Psoas muscle (tissue), 8 donors: ENCODE measurements around the gene ADAMTS5. TPM values are rescaled to one million over a fixed set of nuclear protein-coding genes. Genes with fewer than 3 reads are reported as not detected.

Experiments used
- ATAC-seq, 4 donors: fragments of 200-7000 bp; cut with Tn5 transposase; one replicate each; pipeline ENCODE4 v1.9.1; 2020; ENCODE audit warnings: moderate library complexity in 3 of 4, mild to moderate bottlenecking in 2 of 4
- DNase-seq, 2 donors: peaks; one replicate each; pipeline ENCODE4 v3.0.0-alpha.2; 2020
- H3K27ac ChIP-seq: fragments of 200-600 bp; one replicate; pipeline ENCODE4 v1.8.0; 2022
- H3K27me3 ChIP-seq, 3 donors: fragments of 200-600 bp in 1 of 3; one replicate each; pipeline versions ENCODE4 v1.6.1 to v1.8.0; 2013 to 2022; ENCODE audit warnings: low read length in 2 of 3, mild to moderate bottlenecking in 2 of 3, moderate library complexity in 1 of 3; ENCODE audit not compliant: insufficient read depth in 3 of 3
- H3K36me3 ChIP-seq, 2 donors: fragments of 200-600 bp in 1 of 2; one replicate each; pipeline versions ENCODE4 v1.6.1 to v1.8.0; 2013 to 2022; ENCODE audit warnings: low read depth in 1 of 2, mild to moderate bottlenecking in 1 of 2, moderate library complexity in 1 of 2; ENCODE audit not compliant: insufficient read depth in 1 of 2
- H3K4me1 ChIP-seq: fragments of 200-600 bp; one replicate; pipeline ENCODE4 v1.8.0; 2022
- H3K4me3 ChIP-seq: fragments of 200-600 bp; one replicate; pipeline ENCODE4 v1.8.0; 2022; ENCODE audit warnings: mild to moderate bottlenecking
- H3K9me3 ChIP-seq: fragments of 200-600 bp; one replicate; pipeline ENCODE4 v1.8.0; 2022
- WGBS, 3 donors: extraction: QIAGEN DNeasy Blood & Tissue Kit; methylation state at CpG; one replicate each; pipeline versions ENCODE4 v1.1.6 to v1.1.7; 2013; 5-methylcytosine and 5-hydroxymethylcytosine counted together
- intact Hi-C, 2 donors: fragments of 100-400 bp; cut with DNase I; formaldehyde crosslinking; loops; one replicate each; pipeline versions ENCODE4 v1.11.0 to v1.14.2; 2022
- polyA plus RNA-seq, 3 donors: library from polyadenylated mRNA; stranded (reverse); fragments of 200-250 nt; gene quantifications; one replicate each; pipeline ENCODE4 v1.2.3, GENCODE V29; 2013
- total RNA-seq, 4 donors: library from RNA; stranded (reverse); fragmentation: NEBNext Ultra II Directional in 2 of 4; extraction: Animal tissue kit (Norgen Biotek cat#: 25700) in 2 of 4; gene quantifications; one replicate each; pipeline versions ENCODE4 v1.2.1 to v1.2.4, GENCODE V29; 2021 to 2023
- TF ChIP-seq, protein P1 (sequence below): fragments of 200-600 bp; IDR thresholded peaks from one replicate; pipeline ENCODE4 v1.8.0; 2022; ENCODE audit warnings: antibody characterized with exemption
- donor health status: healthy with polysubstance abuse.
- donor health status: DM: no; HTN: no; CAD: no; lungs with moderate emphysema.
- donor health status: Bipolar disorder and iron deficiency.
- donor health status: healthy.
- donor health status: DM: yes; HTN: yes; CAD: no.
- donor health status: DM: no; HTN: no; CAD: no.
- donor health status: DM: no; HTN: no; CAD: no.
- donor health status: DM: yes; HTN: yes; CAD: no.

The ADAMTS5 gene
- total and polyA plus RNA-seq, 7 donors: 0.60 to 4.3 (median 2.5) TPM

DNA sequence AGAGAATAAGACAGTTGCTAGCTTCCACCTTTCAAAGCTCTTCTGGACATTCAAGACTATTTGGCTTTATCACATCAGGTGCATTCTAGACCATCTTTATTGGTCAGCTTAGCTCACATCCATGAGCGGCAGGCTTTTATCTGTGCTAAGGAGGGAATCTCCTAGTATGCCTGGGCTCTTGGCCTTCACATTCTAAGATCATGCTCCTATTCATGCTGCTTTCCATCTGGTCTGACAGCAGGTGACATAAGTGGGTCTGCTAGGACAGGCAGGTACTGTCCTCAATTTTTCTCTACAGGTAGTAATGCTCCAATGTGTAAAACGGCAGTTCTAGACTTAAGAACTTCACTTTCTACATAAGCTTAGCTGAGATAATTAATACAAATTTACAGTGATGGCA lies 82.5 kb downstream of the ADAMTS5 start:
- intact Hi-C loops: no loop called here
- DNase-seq (no peak), ATAC-seq (no peak)
- H3K4me1 ChIP-seq: no peaks in the 10 kb centered on the region
- WGBS, 3 donors: 90 to 97% (median 96%) methylated on average over 2 of the region's 2 CpGs
- no peak overlapping the region for H3K4me3 ChIP-seq
- no peak overlapping the region for H3K27ac ChIP-seq
- H3K9me3 ChIP-seq: no peaks in the 10 kb centered on the region
- TF ChIP-seq, protein P1, sequence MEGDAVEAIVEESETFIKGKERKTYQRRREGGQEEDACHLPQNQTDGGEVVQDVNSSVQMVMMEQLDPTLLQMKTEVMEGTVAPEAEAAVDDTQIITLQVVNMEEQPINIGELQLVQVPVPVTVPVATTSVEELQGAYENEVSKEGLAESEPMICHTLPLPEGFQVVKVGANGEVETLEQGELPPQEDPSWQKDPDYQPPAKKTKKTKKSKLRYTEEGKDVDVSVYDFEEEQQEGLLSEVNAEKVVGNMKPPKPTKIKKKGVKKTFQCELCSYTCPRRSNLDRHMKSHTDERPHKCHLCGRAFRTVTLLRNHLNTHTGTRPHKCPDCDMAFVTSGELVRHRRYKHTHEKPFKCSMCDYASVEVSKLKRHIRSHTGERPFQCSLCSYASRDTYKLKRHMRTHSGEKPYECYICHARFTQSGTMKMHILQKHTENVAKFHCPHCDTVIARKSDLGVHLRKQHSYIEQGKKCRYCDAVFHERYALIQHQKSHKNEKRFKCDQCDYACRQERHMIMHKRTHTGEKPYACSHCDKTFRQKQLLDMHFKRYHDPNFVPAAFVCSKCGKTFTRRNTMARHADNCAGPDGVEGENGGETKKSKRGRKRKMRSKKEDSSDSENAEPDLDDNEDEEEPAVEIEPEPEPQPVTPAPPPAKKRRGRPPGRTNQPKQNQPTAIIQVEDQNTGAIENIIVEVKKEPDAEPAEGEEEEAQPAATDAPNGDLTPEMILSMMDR: no peak
- no peaks in the 10 kb centered on the region for H3K27me3 ChIP-seq
- no peaks in the 10 kb centered on the region for H3K36me3 ChIP-seq

DNA sequence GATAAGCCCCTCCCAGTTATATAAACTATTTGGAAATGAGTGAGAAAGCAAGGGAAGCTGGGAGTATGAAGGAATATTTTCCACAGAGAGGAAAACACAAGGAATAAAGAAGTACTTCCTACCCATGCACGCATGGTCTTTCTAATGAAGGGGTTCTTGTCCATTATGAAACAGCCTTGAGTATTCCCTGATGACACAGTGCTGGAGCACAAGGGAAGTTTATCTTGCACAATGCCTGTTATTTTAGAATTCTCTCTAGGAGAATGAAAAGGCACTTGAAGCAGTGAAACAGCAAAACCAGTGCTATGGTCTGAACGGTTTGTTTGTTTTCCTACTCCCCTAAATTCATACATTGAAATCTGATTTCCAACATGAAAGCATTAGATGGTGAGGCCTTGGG lies 83.1 kb downstream of the ADAMTS5 start:
- no peaks in the 10 kb centered on the region for H3K27me3 ChIP-seq
- 61 to 86% (median 63%) methylated on average over 2 of the region's 2 CpGs for WGBS, 3 donors
- TF ChIP-seq, protein P1: no peak
- no peak overlapping the region for H3K27ac ChIP-seq
- H3K4me1 ChIP-seq: no peaks in the 10 kb centered on the region
- peak in 2 of 4 donors; percentile 28 to 64 for ATAC-seq
- DNase-seq: no peak
- H3K4me3 ChIP-seq: no peak overlapping the region
- no peaks in the 10 kb centered on the region for H3K9me3 ChIP-seq
- H3K36me3 ChIP-seq: no peaks in the 10 kb centered on the region
- intact Hi-C loops: no loop called here

DNA sequence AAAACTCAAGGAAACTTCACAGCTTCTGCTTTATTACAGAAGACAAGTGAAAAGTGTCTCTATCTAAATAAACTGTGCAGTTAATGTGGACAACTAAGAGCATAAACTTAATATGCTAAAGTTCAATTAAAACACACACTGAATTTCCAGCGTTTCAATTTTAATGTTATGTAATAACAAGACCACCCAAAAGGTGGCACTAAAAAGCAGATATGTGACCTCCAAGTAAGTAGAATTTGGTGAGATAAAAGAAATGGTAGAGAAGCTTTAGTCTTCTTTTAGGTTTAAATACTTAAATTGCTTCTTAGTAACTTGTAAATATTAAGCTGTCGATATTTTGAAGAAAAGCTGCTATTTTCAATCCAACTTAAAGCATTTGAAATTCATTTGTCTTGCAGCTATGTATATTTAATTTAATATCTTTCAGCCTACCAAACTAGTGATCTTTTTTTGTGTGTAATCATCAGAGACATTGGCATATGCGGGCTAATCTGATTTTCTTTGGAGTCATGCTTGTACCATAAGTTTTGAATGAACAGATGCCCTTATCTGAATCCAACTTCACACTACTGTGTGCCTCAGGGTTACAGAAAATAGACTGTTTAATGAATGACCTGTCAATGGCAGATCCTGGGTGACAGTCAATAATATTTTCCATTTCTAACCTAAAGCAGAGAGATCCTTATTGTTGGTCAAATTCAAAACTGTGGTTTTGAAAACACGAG lies 85.2 kb downstream of the ADAMTS5 start:
- Histone ChIP-seq H3K27me3 (no peaks in the 10 kb centered on the region), H3K4me3 (no peak overlapping the region), H3K27ac (no peak overlapping the region), H3K36me3 (no peaks in the 10 kb centered on the region), H3K4me1 (no peaks in the 10 kb centered on the region), H3K9me3 (no peaks in the 10 kb centered on the region)
- intact Hi-C loops: no loop called here
- TF ChIP-seq, protein P1: peak; percentile 29
- WGBS, 3 donors: 34 to 41% (median 35%) methylated on average over 4 of the region's 4 CpGs
- ATAC-seq: no peak
- DNase-seq: no peak

DNA sequence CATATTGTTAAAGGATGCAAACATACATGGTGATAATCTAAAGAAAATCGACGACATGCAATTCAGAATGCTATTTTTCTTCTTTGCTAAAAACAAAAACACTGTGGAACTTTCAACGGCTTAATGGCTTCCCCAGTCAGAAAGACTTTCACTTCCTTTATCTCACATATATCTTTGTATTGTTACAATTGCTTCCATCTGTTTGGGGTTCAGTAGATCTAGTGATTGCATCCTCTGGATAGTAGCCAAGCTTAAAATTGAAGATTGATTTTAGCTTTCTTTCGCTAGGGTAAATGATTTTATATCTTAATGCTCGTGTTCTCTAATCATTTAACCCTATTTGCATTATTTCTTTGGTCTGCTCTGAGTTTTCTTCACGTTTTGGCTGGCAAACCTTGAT lies 89.9 kb downstream of the ADAMTS5 start:
- no peaks in the 10 kb centered on the region for H3K9me3 ChIP-seq
- H3K4me3 ChIP-seq: no peak overlapping the region
- TF ChIP-seq, protein P1: no peak
- no peaks in the 10 kb centered on the region for H3K4me1 ChIP-seq
- no peaks in the 10 kb centered on the region for H3K27me3 ChIP-seq
- H3K27ac ChIP-seq: no peak overlapping the region
- H3K36me3 ChIP-seq: no peaks in the 10 kb centered on the region
- WGBS, 3 donors: 65 to 72% (median 70%) methylated on average over 6 of the region's 6 CpGs
- DNase-seq (no peak), ATAC-seq (no peak)
- intact Hi-C loops: no loop called here

DNA sequence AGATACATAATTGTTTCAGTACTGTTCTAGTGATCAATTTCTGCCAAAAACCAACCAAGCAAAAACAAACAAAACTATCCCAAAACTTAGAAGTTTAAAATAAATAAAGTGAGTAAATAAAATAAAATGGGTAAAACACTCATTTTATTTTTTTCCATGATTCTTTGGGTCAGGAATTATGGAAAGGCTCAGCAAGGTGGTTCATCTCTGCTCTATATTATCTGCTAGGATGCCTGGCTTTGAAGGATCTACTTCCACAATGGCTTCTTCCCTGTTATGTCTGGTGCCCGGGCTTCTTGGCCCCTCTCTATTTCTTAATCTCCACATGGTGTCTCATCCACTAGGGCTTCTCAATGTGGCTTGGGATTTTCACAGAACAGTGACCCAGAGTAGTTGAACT lies 92.5 kb downstream of the ADAMTS5 start:
- DNase-seq (no peak), ATAC-seq (no peak)
- Histone ChIP-seq H3K4me3 (no peak overlapping the region), H3K9me3 (no peaks in the 10 kb centered on the region), H3K27ac (no peak overlapping the region), H3K36me3 (no peaks in the 10 kb centered on the region), H3K4me1 (no peaks in the 10 kb centered on the region), H3K27me3 (no peaks in the 10 kb centered on the region)
- WGBS, 3 donors: 90 to 100% (median 92%) methylated on average over 1 of the region's 1 CpG
- intact Hi-C loops: no loop called here
- TF ChIP-seq, protein P1: no peak
